ENCODE results near the gene EML2. TPM values are rescaled to one million over a fixed set of nuclear protein-coding genes. Genes with fewer than 3 reads are reported as not detected.
"Not testable (repeated sequence)": the region's sequence is repeated elsewhere in the genome, so short reads cannot be mapped to it uniquely, and the experiment has no call there.

The EML2 gene, protein sequence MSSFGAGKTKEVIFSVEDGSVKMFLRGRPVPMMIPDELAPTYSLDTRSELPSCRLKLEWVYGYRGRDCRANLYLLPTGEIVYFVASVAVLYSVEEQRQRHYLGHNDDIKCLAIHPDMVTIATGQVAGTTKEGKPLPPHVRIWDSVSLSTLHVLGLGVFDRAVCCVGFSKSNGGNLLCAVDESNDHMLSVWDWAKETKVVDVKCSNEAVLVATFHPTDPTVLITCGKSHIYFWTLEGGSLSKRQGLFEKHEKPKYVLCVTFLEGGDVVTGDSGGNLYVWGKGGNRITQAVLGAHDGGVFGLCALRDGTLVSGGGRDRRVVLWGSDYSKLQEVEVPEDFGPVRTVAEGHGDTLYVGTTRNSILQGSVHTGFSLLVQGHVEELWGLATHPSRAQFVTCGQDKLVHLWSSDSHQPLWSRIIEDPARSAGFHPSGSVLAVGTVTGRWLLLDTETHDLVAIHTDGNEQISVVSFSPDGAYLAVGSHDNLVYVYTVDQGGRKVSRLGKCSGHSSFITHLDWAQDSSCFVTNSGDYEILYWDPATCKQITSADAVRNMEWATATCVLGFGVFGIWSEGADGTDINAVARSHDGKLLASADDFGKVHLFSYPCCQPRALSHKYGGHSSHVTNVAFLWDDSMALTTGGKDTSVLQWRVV
- total RNA-seq: 10 to 100 TPM; 18.0 to 22.4 (median 19.9) TPM

DNA sequence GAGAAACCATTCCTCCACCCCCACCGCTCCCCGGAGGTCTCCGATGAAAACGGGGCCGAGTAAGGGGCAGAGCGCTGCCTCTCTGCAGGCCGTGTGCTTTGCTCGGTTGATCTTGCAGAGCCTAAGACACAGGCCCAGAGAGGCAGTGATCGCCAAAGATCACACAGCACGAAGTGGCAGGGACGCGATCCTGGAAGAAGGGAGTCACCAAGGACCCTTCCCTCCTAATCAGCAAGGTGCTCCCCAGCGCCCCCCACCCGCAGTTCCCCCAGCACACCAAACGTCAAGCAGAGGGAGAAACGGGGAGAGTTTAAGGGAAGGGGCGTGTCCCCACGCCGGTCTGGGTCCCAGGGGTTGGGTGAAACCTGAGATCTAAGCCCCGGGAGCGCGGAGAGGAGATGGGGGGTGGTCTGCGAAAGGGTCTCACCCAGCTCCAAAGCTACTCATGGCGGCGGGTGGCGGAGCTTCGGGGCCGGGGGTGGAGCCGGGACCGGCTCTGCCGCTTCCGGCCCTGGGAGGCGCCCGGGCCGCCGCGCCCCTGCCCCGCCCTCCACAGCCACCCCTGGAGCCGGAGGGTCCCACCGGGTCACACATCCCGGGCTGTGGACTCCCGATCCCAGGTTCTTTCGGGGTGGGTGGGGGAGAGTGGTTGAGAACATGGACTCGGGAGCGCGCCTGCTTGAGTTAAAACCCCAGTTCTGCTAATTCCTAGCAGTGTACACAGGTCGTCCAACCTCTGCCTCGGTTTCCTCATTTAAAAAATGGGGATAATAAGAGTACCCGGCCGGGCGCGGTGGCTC lies at the start of gene EML2:
Gene EML2 (minus strand): TSS at position 468 of the 800 bp plus-strand sequence. CDS start 21 bp downstream, at position 447.
- DNase-seq (ENCODE audit: low spot score) (no peak), ATAC-seq (ENCODE audit: low FRiP score) (peak; percentile 19)
- TF ChIP-seq, protein P1, sequence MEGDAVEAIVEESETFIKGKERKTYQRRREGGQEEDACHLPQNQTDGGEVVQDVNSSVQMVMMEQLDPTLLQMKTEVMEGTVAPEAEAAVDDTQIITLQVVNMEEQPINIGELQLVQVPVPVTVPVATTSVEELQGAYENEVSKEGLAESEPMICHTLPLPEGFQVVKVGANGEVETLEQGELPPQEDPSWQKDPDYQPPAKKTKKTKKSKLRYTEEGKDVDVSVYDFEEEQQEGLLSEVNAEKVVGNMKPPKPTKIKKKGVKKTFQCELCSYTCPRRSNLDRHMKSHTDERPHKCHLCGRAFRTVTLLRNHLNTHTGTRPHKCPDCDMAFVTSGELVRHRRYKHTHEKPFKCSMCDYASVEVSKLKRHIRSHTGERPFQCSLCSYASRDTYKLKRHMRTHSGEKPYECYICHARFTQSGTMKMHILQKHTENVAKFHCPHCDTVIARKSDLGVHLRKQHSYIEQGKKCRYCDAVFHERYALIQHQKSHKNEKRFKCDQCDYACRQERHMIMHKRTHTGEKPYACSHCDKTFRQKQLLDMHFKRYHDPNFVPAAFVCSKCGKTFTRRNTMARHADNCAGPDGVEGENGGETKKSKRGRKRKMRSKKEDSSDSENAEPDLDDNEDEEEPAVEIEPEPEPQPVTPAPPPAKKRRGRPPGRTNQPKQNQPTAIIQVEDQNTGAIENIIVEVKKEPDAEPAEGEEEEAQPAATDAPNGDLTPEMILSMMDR (IDR thresholded peaks at IDR 0.05): no peak

DNA sequence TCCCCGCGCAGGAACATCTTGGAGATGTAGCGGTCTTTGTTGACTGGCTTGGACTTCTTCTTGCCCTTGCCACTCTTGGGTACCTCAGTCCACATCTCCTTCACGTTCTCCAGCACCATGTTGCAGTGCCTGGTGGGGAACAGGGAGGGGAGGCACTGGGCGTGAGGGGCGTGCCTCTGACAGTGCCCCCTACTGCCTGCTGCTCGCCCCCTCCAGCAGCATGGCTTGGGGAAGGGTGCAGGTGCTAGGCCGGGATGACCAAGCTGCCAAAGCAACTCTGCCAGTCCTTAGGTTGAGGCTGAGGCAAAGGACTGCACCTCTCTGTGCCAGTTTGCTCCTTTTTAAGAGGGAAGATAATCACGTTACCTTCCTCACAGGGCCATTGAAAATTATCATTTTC lies 48.4 kb upstream of the EML2 start:
- TF ChIP-seq, protein P1 (IDR thresholded peaks at IDR 0.05): no peak

DNA sequence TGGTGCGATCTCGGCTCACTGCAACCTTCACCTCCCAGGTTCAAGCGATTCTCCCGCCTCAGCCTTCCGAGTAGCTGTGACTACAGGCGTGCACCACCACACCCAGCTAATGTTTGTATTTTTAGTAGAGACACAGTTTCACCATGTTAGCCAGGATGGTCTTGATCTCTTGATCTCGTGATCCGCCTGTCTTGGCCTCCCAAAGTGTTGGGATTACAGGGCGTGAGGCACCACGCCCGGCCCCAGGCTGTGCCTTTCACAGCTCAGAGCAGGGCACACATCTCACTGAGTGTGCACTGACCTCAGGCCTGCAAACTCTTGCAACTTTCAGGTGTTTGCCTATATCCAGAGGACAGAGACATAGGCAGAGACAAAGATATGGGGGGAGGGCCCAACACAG lies 45.8 kb upstream of the EML2 start:
- ATAC-seq (ENCODE audit: low FRiP score): not testable (repeated sequence)

More for the DNA sequence above, 48.4 kb upstream of the EML2 start:
- DNase-seq (ENCODE audit: low spot score) (no peak), ATAC-seq (ENCODE audit: low FRiP score) (no peak)

DNA sequence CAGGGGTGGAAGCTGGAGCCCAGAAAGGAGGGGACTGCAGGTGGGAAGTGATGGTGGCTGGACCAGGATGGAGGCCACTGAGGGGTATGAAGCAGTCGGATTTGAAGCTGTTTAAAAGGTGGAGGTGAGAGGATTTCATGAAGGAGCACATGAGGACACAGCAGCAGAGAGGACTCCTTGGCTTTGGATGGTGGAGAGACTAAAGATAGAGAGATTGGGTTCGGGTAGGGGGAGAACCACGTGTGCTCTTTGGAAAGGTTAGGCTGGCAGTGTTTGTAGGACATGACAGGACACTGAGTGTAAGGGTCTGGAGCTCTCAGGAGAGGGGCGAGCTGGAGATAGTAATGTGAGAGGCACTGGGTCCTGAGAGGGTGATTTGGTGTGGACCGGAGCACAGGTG lies 43.7 kb upstream of the EML2 start:
- no peak for DNase-seq (ENCODE audit: low spot score)
- TF ChIP-seq, protein P1 (IDR thresholded peaks at IDR 0.05): no peak
- no peak for ATAC-seq (ENCODE audit: low FRiP score)

More for the DNA sequence above, 45.8 kb upstream of the EML2 start:
- DNase-seq (ENCODE audit: low spot score): not testable (repeated sequence)

DNA sequence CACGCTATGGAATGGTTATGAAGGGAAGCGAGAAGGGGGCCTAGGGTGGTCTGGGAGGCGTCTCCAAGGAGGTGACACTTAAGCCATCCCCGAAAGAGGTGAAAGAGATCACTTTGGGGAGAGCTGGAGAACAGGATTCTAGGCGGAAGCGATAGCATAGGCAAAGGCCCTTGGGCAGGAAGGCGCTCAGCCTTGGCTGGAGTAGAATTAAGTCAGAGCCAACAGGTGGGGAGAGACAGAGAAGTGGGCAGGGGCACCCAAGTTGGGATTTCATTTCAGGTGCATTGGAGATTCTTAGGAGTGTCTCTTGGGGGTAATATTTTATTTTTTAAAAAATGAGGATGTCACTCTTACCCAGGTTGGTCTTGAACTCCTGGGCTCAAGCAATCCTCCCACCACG lies 42.9 kb upstream of the EML2 start:
- ATAC-seq (ENCODE audit: low FRiP score): no peak
- TF ChIP-seq, protein P1 (IDR thresholded peaks at IDR 0.05): no peak

DNA sequence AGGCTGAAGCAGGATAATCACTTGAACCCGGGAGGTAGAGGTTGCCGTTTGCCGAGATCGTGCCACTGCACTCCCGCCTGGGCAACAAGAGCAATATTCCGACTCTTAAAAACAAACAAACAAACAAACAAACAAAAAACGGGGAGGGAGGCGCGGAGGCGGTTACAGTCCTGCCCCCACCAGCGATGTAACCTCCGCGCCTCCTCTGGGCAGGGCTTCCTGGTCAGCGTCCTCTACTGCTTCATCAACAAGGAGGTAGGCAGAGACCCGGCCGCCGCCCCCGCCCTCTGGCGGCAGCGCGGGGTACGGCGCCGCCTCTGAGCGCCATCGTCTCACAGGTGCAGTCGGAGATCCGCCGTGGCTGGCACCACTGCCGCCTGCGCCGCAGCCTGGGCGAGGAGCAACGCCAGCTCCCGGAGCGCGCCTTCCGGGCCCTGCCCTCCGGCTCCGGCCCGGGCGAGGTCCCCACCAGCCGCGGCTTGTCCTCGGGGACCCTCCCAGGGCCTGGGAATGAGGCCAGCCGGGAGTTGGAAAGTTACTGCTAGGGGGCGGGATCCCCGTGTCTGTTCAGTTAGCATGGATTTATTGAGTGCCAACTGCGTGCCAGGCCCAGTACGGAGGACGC lies 42.3 kb upstream of the EML2 start:
- DNase-seq (ENCODE audit: low spot score) (peak; percentile 70), ATAC-seq (ENCODE audit: low FRiP score) (peak; percentile 86)
- TF ChIP-seq, protein P1 (IDR thresholded peaks at IDR 0.05): peak in 2 of 3 donors; percentile 45 to 96

More for the DNA sequence above, 42.9 kb upstream of the EML2 start:
- DNase-seq (ENCODE audit: low spot score): no peak
